Effector memory CD8-positive, alpha-beta T cell (primary cell): ENCODE data around the gene MAZ.
"Not testable (repeated sequence)": the region's sequence is repeated elsewhere in the genome, so short reads cannot be mapped to it uniquely, and the experiment has no call there.

Experiments used
- ATAC-seq: fragments of 150-1000 bp; cut with Tn5 transposase; replicated peaks from 2 replicates; pipeline ENCODE4 v1.10.0; 2021; ENCODE audit warnings: mild to moderate bottlenecking, moderate library complexity
- DNase-seq, 3 experiments: peaks; one replicate each; pipeline ENCODE4 v3.0.0; 2021
- H3K27ac Mint-ChIP-seq, 2 donors: one replicate each; pipeline ENCODE4 v1.8.0; 2022; ENCODE audit warnings: mild to moderate bottlenecking in 2 of 2, mixed read lengths in 2 of 2, moderate library complexity in 2 of 2
- H3K27me3 Mint-ChIP-seq, 2 donors: one replicate each; pipeline ENCODE4 v1.8.0; 2022; ENCODE audit warnings: mixed read lengths in 2 of 2
- H3K36me3 Mint-ChIP-seq: one replicate; pipeline ENCODE4 v1.8.0; 2022; ENCODE audit warnings: mild to moderate bottlenecking, moderate library complexity, mixed read lengths; ENCODE audit not compliant: insufficient read depth
- H3K4me1 Mint-ChIP-seq, 2 donors: one replicate each; pipeline ENCODE4 v1.8.0; 2022; ENCODE audit warnings: low read depth in 2 of 2, mixed read lengths in 2 of 2
- H3K4me3 Mint-ChIP-seq, 2 donors: one replicate each; pipeline ENCODE4 v1.8.0; 2022; ENCODE audit warnings: mild to moderate bottlenecking in 2 of 2, mixed read lengths in 2 of 2, moderate library complexity in 2 of 2
- H3K9me3 Mint-ChIP-seq, 2 donors: one replicate each; pipeline ENCODE4 v1.8.0; 2022; ENCODE audit warnings: mixed read lengths in 2 of 2

Gene MAZ

DNA sequence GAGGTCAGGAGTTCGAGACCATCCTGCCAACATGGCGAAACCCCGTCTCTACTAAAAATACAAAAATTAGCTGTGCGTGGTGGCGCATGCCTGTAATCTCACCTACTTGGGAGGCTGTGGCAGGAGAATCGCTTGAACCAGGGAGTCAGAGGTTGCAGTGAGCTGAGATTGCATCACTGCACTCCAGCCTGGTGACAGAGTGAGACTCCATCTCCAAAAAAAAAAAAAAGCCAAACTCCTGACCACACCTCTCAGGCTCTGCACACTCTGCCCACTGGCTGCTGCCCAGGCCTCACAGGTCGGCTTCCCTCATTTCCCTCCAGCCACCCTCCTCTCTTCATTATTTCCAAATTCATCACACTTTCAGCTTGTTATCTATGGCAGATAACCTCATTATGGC lies 34.0 kb upstream of the MAZ start:
- not testable (repeated sequence) for H3K27ac Mint-ChIP-seq, ATAC-seq, H3K4me1 Mint-ChIP-seq, H3K27me3 Mint-ChIP-seq, H3K36me3 Mint-ChIP-seq, H3K4me3 Mint-ChIP-seq, DNase-seq, H3K9me3 Mint-ChIP-seq

DNA sequence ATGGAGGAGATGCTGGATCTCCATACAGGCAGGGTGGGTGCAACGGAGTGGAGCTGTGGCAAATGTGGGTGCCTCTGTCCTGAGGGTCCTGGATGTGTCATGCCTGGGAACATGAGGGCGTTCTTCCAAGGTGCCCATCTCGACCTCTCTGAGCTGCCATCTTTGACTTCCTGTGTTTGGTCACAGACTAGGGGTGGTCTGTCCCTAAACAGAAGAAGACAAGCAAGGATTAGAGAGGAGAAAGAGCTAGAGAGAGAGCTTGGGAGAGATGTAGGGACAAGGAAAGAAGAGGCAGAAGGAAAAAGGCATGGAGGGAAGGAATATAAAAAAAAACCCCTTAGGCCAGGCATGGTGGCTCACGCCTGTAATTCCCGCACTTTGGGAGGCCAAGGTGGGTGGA lies 31.6 kb upstream of the MAZ start:
- Mint-ChIP-seq H3K4me3 (no peak overlapping the region), H3K36me3 (no peaks in the 10 kb centered on the region), H3K27ac (no peak overlapping the region), H3K9me3 (no peaks in the 10 kb centered on the region), H3K4me1 (peaks cover 0 to 6% of the 10 kb centered on the region in 2 donors), H3K27me3 (no peaks in the 10 kb centered on the region)
- no peak for DNase-seq
- ATAC-seq = no peak

DNA sequence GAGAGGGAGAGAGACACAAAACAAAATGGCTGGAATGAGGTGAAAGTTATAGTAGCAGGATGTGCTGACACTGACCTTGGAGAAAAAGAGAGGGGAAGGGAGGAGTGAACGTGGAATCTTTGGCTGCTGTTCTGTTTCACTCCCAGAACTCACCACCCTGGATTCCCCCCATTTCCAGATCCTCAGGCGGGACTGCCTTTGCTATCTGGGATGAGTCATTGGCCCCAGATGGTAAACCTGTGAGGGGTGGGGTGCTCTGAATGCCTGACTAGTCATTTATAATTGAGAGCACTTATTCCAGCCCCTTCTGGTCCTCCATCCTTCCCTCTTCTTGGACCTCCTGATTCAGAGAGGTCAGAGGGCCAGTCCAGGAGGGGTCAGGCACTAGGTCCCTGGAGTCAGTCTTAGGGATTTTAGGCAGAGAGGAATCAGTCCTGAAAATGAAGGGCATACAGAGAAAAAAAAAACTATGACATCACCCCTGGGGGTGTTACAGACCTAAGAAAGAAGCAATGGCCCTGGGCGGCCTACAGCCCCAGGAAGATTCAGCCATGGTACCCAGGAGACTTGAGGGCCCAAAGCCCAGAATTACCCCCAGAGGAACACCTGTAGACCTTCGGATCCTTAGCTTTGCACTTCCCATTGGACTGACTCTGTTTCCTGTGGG lies 30.5 kb upstream of the MAZ start:
- no peak overlapping the region for H3K4me3 Mint-ChIP-seq
- H3K27me3 Mint-ChIP-seq = no peaks in the 10 kb centered on the region
- H3K36me3 Mint-ChIP-seq = no peaks in the 10 kb centered on the region
- H3K9me3 Mint-ChIP-seq = no peaks in the 10 kb centered on the region
- DNase-seq = no peak
- peak overlapping the region in 1 of 2 donors; percentile 13 for H3K27ac Mint-ChIP-seq
- no peak for ATAC-seq
- H3K4me1 Mint-ChIP-seq = peaks cover 0 to 6% of the 10 kb centered on the region in 2 donors

DNA sequence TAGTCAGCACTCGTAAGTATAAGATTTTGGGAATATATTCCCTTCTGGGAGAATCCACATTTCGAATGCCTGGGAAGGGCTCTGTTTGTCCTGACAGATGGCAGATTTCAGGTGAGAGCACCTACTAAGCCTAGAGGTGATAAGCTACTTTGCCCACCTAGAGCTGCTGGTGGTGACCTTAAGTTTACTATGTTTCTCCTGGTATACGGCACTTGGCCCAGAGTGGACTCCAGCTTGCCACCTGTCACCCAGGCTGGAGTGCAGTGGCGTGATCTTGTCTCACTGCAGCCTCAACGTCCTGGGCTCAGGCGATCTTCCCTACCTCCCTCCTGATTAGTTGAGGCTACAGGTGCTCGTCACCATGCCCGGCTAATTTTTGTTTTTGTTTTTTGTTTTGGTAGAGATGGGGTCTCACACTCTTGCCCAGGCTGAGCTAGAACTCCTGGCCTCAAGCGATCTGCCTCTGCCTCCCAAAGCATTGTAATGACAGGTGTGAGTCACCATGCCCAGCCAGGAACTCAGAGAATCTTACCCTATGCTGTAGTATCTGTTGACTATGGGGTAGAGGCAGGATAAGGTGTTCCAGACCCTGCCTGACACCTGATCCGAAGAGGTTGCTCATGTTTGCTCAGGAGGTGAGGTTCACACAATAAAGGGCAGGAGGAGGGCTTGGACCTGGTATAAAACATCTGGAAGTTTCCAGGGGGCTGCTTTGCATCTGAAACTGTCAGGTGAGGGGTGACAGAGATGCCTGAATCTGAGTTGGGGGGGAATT lies 28.6 kb upstream of the MAZ start, which contains the start of gene ZG16:
Gene ZG16, plus strand, starts transcription at position 681 of the 775 bp plus-strand sequence. CDS start 1,011 bp downstream, outside the sequence.
- H3K36me3 Mint-ChIP-seq = no peaks in the 10 kb centered on the region
- H3K9me3 Mint-ChIP-seq = no peaks in the 10 kb centered on the region

DNA sequence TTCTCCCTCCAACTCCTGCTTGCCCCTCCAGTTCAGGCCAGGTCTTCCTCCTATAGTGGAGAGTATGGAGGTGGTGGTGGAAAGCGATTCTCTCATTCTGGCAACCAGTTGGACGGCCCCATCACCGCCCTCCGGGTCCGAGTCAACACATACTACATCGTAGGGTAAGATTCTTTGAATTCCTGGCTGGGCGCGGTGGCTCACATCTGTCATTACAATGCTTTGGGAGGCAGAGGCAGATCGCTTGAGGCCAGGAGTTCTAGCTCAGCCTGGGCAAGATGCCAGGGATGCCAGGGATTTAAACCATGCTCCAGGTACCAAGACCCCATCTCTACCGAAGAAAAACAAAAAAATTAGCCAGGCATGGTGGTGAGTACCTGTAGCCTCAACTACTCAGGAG lies 26.9 kb upstream of the MAZ start:
- no peak overlapping the region for H3K27ac Mint-ChIP-seq
- H3K9me3 Mint-ChIP-seq = no peaks in the 10 kb centered on the region
- peaks cover 0 to 8% of the 10 kb centered on the region in 2 donors for H3K4me1 Mint-ChIP-seq
- no peaks in the 10 kb centered on the region for H3K36me3 Mint-ChIP-seq
- H3K4me3 Mint-ChIP-seq = no peak overlapping the region
- H3K27me3 Mint-ChIP-seq = no peaks in the 10 kb centered on the region
- no peak for ATAC-seq
- no peak for DNase-seq

More for the DNA sequence above, 28.6 kb upstream of the MAZ start, which contains the start of gene ZG16:
- Mint-ChIP-seq H3K27ac (peak within 1 kb of the TSS in 1 of 2 donors; percentile 23), H3K27me3 (no peaks in the 10 kb centered on the region), H3K4me3 (no peak within 1 kb of the TSS), H3K4me1 (peaks cover 0 to 8% of the 10 kb centered on the region in 2 donors)
- ATAC-seq (no peak), DNase-seq (no peak)

DNA sequence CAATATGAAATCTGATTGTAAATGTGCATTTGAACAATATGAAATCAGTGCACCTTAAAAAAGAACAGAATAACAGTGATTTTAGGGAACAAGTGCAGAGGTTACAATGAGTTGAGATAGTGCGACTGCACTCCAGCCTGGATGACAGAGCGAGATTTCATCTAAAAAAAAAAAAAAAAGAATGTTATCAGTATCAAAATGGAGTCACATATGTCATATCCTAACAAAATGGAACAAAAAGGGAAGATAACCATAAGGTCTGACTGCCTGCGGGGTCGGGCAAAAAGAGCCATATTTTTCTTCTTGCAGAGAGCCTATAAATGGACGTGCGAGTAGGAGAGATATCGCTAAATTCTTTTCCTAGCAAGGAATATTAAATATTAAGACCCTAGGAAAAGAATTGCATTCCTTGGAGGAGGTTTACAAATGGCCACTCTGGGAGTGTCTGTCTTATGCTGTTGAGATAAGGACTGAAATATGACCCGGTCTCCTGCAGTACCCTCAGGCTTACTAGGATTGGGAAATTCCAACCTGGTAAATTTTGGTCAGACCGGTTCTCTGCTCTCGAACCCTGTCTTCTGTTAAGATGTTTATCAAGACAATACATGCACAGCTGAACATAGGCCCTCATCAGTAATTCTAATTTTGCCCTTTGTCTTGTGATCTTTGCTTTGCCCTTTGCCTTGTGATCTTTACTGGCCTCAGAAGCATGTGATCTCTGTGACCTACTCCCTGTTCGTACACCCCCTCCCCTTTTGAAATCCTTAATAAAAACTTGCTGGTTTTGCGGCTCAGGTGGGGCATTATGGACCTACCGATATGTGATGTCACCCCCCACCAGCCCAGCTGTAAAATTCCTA lies 23.0 kb upstream of the MAZ start:
- not testable (repeated sequence) for H3K36me3 Mint-ChIP-seq, DNase-seq, H3K27me3 Mint-ChIP-seq, H3K9me3 Mint-ChIP-seq, ATAC-seq, H3K4me3 Mint-ChIP-seq
- Mint-ChIP-seq H3K27ac (peak overlapping the region in 1 of 2 donors; percentile 7), H3K4me1 (peaks cover 7 to 15% of the 10 kb centered on the region in 2 donors)

DNA sequence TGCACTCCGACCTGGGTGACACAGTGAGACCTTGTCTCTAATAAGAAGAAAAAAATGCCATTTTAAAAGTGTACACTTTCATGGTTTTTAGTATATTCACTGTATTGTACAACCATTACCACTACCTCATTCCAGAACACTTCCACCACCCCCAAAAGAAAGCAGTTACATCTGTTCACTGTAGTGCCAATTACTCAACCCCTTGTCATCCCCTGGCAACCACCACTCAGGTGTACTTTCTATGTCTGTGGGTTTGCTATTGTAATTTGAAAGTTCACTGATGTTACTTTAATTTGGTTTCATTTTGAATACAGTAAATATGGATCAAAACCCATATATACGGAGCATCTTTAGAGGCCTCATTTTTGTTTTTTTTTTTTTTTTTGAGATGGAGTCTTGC lies 22.2 kb upstream of the MAZ start:
- H3K36me3 Mint-ChIP-seq = peaks cover 3% of the 10 kb centered on the region
- H3K4me1 Mint-ChIP-seq = peaks cover 7 to 13% of the 10 kb centered on the region in 2 donors
- no peak overlapping the region for H3K4me3 Mint-ChIP-seq
- ATAC-seq (peak; percentile 25), DNase-seq (no peak)
- H3K27me3 Mint-ChIP-seq = no peaks in the 10 kb centered on the region
- H3K9me3 Mint-ChIP-seq = no peaks in the 10 kb centered on the region
- H3K27ac Mint-ChIP-seq = peak overlapping the region; percentile 7 to 26

DNA sequence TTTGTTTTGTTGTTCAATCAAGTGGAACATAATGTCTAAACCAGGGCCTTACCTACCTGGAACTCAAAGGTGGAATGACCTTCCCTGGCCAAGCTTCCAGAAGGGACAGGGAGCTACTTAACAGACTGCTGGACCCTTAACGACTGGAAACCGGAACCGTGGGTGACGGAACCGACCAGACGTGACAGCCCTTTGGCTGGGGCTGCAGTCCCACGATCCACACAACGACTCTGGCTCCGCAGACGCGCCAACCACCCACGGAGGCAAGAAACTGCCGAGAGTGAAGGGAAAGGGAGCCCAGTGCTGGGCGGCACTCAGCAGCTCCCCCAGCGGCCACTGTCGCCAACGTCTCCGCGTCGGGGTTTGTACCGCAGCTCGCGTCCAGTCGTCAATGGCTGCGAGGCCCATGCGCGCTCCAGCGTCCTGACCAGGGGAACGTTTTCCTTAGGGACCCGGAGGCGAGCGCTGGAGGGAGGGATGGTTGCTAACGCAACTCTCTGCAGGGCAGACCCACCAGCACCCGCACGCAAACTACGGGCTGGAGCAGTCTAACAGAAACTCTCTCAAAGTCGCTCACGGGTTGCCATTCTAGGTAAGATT lies 21.3 kb upstream of the MAZ start:
- Mint-ChIP-seq H3K36me3 (peaks cover 3% of the 10 kb centered on the region), H3K27me3 (no peaks in the 10 kb centered on the region), H3K4me1 (peaks cover 11 to 15% of the 10 kb centered on the region in 2 donors), H3K9me3 (no peaks in the 10 kb centered on the region), H3K27ac (peak overlapping the region in 1 of 2 donors; percentile 8), H3K4me3 (peak overlapping the region; percentile 64 to 79)
- DNase-seq = peak; percentile 70 to 74 (median 72)
- peak; percentile 97 for ATAC-seq

DNA sequence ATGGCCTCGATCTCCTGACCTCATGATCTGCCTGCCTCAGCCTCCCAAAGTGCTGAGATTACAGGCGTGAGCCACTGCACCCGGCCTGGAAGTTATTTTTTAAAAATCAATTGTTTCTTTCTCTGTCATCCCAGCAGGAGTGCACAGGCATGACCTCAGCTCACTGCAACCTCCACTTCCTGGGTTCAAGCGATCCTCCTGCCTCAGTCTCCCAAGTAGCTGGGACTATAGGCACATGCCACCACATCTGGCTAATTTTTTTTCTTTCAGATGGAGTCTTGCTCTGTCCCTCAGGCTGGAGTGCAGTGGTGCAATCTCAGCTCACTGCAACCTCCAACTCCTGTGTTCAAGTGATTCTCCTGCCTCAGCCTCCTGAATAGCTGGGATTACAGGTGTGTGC lies 19.2 kb upstream of the MAZ start:
- H3K9me3 Mint-ChIP-seq, H3K27ac Mint-ChIP-seq, ATAC-seq, H3K4me3 Mint-ChIP-seq, DNase-seq, H3K27me3 Mint-ChIP-seq: not testable (repeated sequence)
- H3K4me1 Mint-ChIP-seq = peaks cover 25 to 33% of the 10 kb centered on the region in 2 donors
- peaks cover 16% of the 10 kb centered on the region for H3K36me3 Mint-ChIP-seq

DNA sequence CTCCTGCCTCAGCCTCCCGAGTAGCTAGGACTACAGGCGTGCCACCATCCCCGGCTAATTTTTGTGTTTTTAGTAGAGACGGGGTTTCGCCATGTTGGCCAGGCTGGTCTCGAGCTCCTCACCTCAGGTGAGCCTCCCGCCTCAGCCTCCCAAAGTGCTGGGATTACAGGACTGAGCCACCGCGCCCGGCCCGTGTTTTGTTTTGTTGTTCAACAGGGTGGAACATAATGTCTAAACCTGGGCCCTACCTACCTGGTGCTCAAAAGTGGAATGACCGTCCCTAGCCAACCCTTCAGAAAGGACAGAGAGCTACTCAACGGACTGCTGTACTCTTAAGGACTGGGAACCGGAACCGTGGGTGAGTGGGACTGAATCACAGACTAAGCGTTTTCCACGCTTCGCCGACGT lies 16.6 kb upstream of the MAZ start:
- peaks cover 43 to 45% of the 10 kb centered on the region in 2 donors for H3K4me1 Mint-ChIP-seq
- ATAC-seq (no peak), DNase-seq (no peak)
- no peaks in the 10 kb centered on the region for H3K27me3 Mint-ChIP-seq
- H3K36me3 Mint-ChIP-seq = peaks cover 16% of the 10 kb centered on the region
- no peaks in the 10 kb centered on the region for H3K9me3 Mint-ChIP-seq
- peak overlapping the region; percentile 89 to 95 for H3K4me3 Mint-ChIP-seq
- peak overlapping the region; percentile 91 to 92 for H3K27ac Mint-ChIP-seq

DNA sequence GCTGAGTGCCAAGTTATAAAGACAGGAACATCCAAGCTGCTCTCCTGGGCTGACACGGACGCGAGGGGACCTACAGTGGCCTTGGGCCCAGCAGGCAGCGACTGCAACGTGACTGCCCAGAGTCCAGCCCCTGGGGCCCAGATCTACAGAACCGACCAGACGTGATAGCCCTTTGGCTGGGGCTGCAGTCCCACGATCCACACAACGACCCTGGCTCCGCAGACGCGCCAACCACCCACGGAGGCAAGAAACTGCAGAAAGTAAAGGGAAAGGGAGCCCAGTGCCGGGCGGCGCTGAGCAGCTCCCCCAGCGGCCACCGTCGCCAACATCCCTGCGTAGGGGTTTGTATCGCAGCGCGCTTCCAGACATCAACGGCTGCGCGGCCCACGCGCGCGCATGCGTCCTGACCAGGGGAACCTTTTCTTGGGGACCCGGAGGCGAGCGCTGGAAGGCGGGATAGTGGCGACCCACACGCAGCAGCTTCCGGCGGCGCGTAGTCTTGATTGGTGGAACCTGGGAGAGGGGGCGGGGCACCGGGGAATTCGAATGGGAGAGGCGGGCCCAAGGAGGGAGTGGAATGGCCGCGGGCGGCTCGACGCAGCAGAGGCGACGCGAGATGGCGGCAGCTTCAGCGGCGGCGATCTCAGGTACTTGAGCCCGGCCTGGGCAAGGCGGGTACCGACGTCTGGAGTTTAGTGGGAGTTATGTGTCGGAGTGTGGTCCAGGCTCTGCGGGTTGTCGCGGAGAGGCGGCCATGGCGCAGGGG lies 16.0 kb upstream of the MAZ start, which contains the start of gene KIF22:
Gene KIF22, plus strand, starts transcription at position 569 of the 766 bp plus-strand sequence. Its CDS starts 9 bp downstream, at position 578.
- Mint-ChIP-seq H3K27me3 (no peaks in the 10 kb centered on the region), H3K4me1 (peaks cover 38 to 39% of the 10 kb centered on the region in 2 donors), H3K9me3 (no peaks in the 10 kb centered on the region), H3K36me3 (peaks cover 16% of the 10 kb centered on the region), H3K4me3 (peak within 1 kb of the TSS; percentile 89 to 95), H3K27ac (peak within 1 kb of the TSS; percentile 91 to 92)
- DNase-seq (peak; percentile 99 to 100 (median 99)), ATAC-seq (peak; percentile 89)
